Stimulated activated CD4-positive, alpha-beta T cell treated with anti-CD3 and anti-CD28 coated beads, Interleukin-4, amount 100 ng/mL, for 1 hour (primary cell): Measurements from ENCODE around the gene PRRC2B.
"Not testable (repeated sequence)": the region's sequence is repeated elsewhere in the genome, so short reads cannot be mapped to it uniquely, and the experiment has no call there.

ENCODE experiments used
- DNase-seq: peaks from one replicate; pipeline ENCODE4 v3.0.0-alpha.2; 2020

PRRC2B gene

DNA sequence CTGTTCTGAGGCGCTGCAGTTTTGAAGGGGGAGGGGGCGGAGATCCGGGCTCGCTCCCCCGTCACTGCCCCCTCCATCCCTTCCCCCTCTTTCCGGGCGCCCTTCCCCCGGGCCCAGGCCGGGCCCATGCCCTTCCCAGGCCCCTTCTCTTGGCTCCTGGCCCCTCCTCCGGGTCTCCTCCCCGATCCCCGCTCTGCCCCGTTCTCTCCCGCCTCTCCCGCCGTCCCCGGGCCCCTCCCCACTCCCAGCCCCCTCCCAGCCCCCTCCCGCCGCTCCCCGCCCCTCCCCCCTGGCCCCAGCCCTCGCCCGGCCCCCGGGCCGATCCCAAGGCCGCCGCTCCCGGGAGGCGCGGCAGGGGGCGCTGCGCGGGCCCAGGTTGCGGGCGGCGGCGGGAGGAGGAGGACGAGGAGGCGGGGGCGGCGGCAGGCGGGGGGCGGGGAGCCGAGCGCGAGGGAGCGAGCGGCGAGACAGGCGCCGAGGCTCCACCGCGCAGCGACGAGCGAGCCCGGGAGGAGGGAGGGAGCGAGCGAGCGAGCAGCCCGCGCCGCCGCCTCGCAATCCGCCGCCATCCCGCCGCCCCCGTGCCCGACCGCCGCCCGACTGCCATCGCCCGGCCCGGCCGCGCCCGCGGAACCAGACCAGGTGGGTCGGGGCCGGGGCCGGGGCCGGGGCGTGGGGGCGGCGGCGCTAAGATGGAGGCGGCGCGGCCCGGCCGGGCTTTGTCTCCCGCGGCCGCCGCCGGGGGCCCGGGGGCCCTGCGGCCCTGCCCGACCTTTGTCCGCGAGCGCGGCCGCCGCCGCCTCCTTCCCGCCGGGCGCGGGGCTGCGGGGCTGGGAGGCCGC lies at the start of gene PRRC2B:
Gene PRRC2B (plus strand): TSS at position 465 of the 842 bp plus-strand sequence. CDS start 36,059 bp downstream, outside the sequence.
- peak; percentile 89 for DNase-seq

DNA sequence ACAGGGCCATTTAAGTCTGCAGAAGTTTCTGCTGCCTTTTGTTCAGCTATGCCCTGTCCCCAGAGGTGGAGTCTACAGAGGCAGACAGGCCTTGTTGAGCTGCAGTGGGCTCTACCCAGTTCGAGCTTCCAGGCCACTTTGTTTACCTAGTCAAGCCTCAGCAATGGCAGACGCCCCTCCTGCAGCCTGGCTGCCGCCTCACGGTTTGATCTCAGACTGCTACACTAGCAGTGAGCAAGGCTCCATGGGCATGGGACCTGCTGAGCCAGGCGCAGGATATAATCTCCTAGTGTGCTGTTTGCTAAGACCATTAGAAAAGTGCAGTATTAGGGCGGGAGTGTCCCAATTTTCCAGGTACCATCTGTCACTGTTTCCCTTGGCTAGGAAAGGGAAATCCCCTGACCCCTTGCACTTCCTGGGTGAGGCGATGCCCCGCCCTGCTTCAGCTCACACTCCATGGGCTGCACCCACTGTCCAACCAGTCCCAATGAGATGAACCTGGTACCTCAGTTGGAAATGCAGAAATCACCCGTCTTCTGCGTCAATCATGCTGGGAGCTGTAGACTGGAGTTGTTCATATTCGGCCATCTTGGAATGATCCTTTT lies 48.9 kb upstream of the PRRC2B start:
- not testable (repeated sequence) for DNase-seq

DNA sequence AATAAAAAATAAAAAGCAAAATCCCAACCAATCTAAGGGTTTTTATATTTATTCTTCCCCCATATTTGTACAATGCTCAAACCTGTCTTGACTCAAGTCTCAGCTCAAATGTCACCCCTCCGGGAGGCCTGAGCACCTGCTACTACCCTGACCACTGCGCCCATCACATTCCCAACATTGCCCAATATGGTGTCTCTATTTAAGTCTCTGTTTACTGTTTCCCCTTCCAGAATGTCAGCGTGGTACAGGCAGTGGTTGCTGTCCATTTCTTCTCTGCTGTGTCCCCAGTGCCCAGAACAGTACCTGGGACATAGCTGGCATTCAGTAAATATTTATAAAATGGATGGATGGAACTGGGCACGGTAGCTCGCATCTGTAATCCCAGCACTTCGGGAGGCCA lies 47.3 kb upstream of the PRRC2B start:
- no peak for DNase-seq

GRCh38 chr9:131347376-131348020 lies 46.4 kb upstream of the PRRC2B start:
- DNase-seq = no peak

GRCh38 chr9:131348631-131349521 lies 45.0 kb upstream of the PRRC2B start:
- no peak for DNase-seq

GRCh38 chr9:131349522-131349880 lies 44.4 kb upstream of the PRRC2B start:
- DNase-seq = no peak

DNA sequence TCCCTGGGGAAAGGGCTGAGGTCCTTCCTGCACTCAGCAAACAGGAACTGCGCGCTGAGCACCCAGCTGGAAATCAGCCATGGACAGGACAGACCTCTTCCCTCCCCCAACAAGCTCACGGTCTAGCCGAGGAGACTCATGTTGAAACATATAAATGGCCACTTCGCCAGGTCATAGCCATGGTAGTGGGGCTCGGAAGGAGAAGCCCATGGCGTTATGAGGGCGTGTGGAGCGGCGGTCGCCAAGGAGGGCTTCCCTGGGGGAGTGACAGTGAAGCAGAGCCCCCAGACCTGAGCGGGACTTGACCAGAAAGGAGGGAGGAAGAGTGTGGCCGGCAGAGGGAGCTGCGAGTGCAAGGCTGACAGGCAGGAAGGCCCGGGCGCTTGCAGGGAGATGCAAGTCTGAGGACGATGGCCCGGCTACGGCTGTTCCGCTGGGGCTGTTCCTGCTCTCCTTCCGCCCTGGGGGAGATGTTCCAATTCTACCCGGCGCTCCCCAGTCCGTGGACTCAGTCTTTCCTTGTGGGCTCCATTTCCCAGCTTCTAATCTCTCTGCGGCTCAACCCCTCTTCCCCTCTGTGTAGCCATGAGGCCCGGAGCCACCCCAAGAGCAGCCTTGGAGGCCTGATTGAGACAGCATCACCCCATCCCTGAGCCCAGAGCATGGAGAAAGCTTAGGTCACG lies 43.9 kb upstream of the PRRC2B start:
- peak; percentile 91 for DNase-seq

DNA sequence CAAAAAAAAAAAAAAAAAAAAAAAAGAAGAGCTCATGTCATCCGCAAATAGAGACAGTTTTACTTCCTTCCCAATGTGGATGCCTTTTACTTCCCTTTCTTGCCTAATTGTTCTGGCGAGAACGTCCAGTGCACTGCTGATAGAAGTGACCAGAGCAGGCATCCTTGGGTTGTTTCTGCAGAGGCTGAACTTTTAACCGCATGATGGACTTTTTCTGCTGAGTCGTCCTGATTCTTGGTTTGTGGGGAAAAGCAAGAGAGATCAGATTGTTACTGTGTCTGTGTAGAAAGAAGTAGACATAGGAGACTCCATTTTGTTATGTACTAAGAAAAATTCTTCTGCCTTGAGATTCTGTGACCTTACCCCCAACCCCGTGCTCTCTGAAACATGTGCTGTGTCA lies 37.4 kb upstream of the PRRC2B start:
- DNase-seq = not testable (repeated sequence)

- DNase-seq = no peak
Measured at GRCh38 chr9:131358556-131358955, 35.3 kb upstream of the PRRC2B start.

- DNase-seq = peak; percentile 50
Measured at GRCh38 chr9:131361202-131361833, 32.6 kb upstream of the PRRC2B start.

DNA sequence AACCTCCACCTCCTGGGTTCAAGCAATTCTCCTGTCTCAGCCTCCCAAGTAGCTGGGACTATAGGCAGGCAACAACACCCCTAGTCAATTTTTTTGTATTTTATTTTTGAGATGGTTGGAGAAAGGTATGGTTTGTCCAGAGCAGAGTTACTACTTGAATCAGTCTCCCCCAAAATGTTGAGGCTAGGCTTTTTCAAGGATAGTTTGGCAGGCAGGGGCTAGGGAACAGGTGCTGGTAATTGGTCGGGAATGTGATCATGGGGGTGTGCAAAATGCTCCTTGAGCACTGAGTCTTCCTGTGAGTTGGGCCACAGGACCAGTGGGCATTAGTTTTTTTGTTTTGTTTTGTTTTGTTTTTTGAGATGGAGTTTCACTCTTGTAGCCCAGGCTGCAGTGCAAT lies 28.3 kb upstream of the PRRC2B start:
- DNase-seq = no peak

DNA sequence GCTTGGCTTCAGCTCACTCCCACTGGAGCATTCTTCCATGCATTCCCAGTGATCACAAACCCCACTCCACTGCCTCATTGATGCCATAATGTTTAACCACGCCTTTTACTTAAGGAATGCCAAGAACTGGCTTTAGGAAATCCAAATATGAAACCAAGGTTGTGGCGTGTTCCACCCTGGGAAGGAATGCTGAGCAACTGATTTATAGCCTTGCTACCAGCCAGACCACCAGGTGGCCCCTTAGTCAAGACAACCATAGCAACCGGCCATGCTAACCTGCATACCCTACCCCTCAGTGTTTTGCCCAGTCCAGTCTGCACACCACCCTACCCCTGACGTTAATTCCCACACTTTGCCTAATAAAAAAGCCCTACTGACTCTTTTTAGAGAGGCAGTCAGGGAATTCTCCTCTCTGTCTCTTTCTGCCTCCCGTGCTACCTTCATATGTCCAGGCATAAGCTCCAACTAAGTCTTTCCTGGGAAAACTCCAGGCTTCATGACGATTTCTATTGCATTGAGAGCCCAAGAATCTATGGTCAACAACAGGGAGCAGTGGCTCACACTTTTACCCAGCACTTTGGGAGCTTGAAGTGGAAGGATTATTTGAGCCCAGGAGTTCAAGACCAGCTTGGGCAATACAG lies 27.0 kb upstream of the PRRC2B start:
- no peak for DNase-seq

GRCh38 chr9:131367450-131367849 lies 26.4 kb upstream of the PRRC2B start:
- DNase-seq = no peak

GRCh38 chr9:131370638-131371037 lies 23.2 kb upstream of the PRRC2B start:
- DNase-seq = no peak

- not testable (repeated sequence) for DNase-seq
Measured at GRCh38 chr9:131372599-131372973, 21.3 kb upstream of the PRRC2B start.

GRCh38 chr9:131374638-131375037 lies 19.2 kb upstream of the PRRC2B start:
- DNase-seq = not testable (repeated sequence)

- no peak for DNase-seq
Measured at GRCh38 chr9:131379056-131379455, 14.8 kb upstream of the PRRC2B start.

- DNase-seq = no peak
Measured at GRCh38 chr9:131382850-131383729, 10.8 kb upstream of the PRRC2B start.

GRCh38 chr9:131385296-131385695 lies 8.6 kb upstream of the PRRC2B start:
- no peak for DNase-seq

GRCh38 chr9:131386281-131386680 lies 7.6 kb upstream of the PRRC2B start:
- DNase-seq = no peak
